GM12878 (cell line): ENCODE data around the gene SYNJ2. TPM values are rescaled to one million over a fixed set of nuclear protein-coding genes. Genes with fewer than 3 reads are reported as not detected.

ENCODE experiments used
- ATAC-seq: fragments of 200-7000 bp; cut with Tn5 transposase; 3 replicates; pipeline ENCODE4 v1.9.1; 2020; ENCODE audit warnings: mild to moderate bottlenecking, moderate library complexity
- BruUV-seq: library from RNA; stranded (reverse); fragments of 400-500 nt; replicated peaks from 2 replicates; lab custom pipeline; 2021; lab: Mats Ljungman, UMichigan
- CTCF ChIA-PET: fragments of 300-600 bp; sonication (Branson Sonifier 250); formaldehyde crosslinking; extraction: SDS; loops from one replicate; lab custom pipeline; 2021; ENCODE audit warnings: inconsistent platforms; lab: Yijun Ruan, JAX
- POLR2A ChIA-PET: fragments of 350-600 bp; formaldehyde crosslinking; extraction: SDS; loops from one replicate; lab custom pipeline; 2021; ENCODE audit warnings: inconsistent platforms; lab: Charles Lee
- RAD21 ChIA-PET: fragments of 300-600 bp; sonication (Branson Sonifier 250); formaldehyde crosslinking; loops from one replicate; lab custom pipeline; 2023; ENCODE audit warnings: antibody characterized with exemption; ENCODE audit not compliant: unreplicated experiment; lab: Charles Lee
- SMC1A ChIA-PET: fragments of 300-600 bp; sonication (Branson Sonifier 250); formaldehyde crosslinking; loops from one replicate; lab custom pipeline; 2023; ENCODE audit not compliant: unreplicated experiment, uncharacterized antibody; lab: Charles Lee
- DNase-seq: peaks from one replicate; pipeline ENCODE4 v3.0.0-alpha.2; 2011; ENCODE audit warnings: low read depth, low spot score
- FAIRE-seq: peaks from 3 replicates; lab custom pipeline; 2011; peaks lifted over from hg19 to GRCh38; lab: Jason Lieb, UNC
- H2AFZ ChIP-seq: 2 replicates; pipeline ENCODE4 v1.6.0; 2011; ENCODE audit warnings: low read depth, low read length, control low read depth; ENCODE audit not compliant: control insufficient read depth
- H3K27ac ChIP-seq: 2 replicates; pipeline ENCODE4 v1.5.1; 2011; ENCODE audit warnings: control low read depth; ENCODE audit not compliant: control insufficient read depth, insufficient read depth
- H3K27me3 ChIP-seq, 2 experiments: replicated peaks in 1 of 2; 2 replicates each; pipeline versions ENCODE4 v1.6.0 to v1.6.1; 2011; ENCODE audit warnings: low read length in 1 of 2; ENCODE audit not compliant: control insufficient read depth in 2 of 2, insufficient read depth in 2 of 2
- H3K36me3 ChIP-seq, 2 experiments: 2 replicates each; pipeline ENCODE4 v1.5.1; 2011; ENCODE audit warnings: low read length in 1 of 2; ENCODE audit not compliant: control insufficient read depth in 2 of 2, insufficient read depth in 2 of 2
- H3K4me1 ChIP-seq: 2 replicates; pipeline ENCODE4 v1.6.1; 2011; ENCODE audit warnings: mild to moderate bottlenecking, low read length, moderate library complexity, mixed read lengths; ENCODE audit not compliant: control insufficient read depth, insufficient read depth
- H3K4me2 ChIP-seq: 2 replicates; pipeline ENCODE4 v1.6.0; 2011; ENCODE audit warnings: control low read depth; ENCODE audit not compliant: control insufficient read depth, insufficient read depth
- H3K4me3 ChIP-seq: fragments of 200-600 bp; sonication (generic); 2 replicates; pipeline ENCODE4 v1.5.1; 2016
- H3K79me2 ChIP-seq: 2 replicates; pipeline ENCODE4 v1.6.0; 2011; ENCODE audit warnings: low read length; ENCODE audit not compliant: control insufficient read depth, insufficient read depth
- H3K9ac ChIP-seq: 2 replicates; pipeline ENCODE4 v1.8.0; 2011; ENCODE audit warnings: low read length, control low read depth, mixed read lengths; ENCODE audit not compliant: control insufficient read depth, insufficient read depth
- H3K9me3 ChIP-seq: replicated peaks from 3 replicates; pipeline ENCODE4 v1.5.1; 2011; ENCODE audit warnings: mild to moderate bottlenecking, low read length; ENCODE audit not compliant: control insufficient read depth, insufficient read depth
- H4K20me1 ChIP-seq: 2 replicates; pipeline ENCODE4 v1.6.0; 2011; ENCODE audit not compliant: control insufficient read depth, insufficient read depth
- CBX5 ChIP-seq: sonication (generic); IDR thresholded peaks from 2 replicates; pipeline ENCODE4 v1.6.1; 2016; ENCODE audit warnings: low read depth, moderate library complexity, mild to moderate bottlenecking, inconsistent platforms
- CHD1 ChIP-seq: IDR thresholded peaks from 2 replicates; pipeline ENCODE4 v1.6.1; 2012; ENCODE audit warnings: low read depth, low read length, improper control_type of control experiment
- EZH2 ChIP-seq: IDR thresholded peaks from 2 replicates; pipeline ENCODE4 v1.6.1; 2012; ENCODE audit warnings: low read depth, mild to moderate bottlenecking, control low read depth, inconsistent platforms, low read length, borderline replicate concordance; ENCODE audit not compliant: control insufficient read depth
- MYC ChIP-seq: IDR thresholded peaks from 2 replicates; pipeline ENCODE4 v1.6.1; 2011; ENCODE audit warnings: mild to moderate bottlenecking, low read length, moderate library complexity, inconsistent platforms; ENCODE audit not compliant: insufficient read depth, insufficient replicate concordance, insufficient read length, severe bottlenecking
- NR2C1 ChIP-seq: fragments of 450-650 bp; IDR thresholded peaks from 2 replicates; pipeline ENCODE4 v1.6.1; 2017; ENCODE audit warnings: antibody characterized with exemption, mild to moderate bottlenecking, moderate library complexity
- NR2F1 ChIP-seq: fragments of 450-650 bp; conservative IDR thresholded peaks from 2 replicates; pipeline ENCODE4 v1.6.1; 2017; ENCODE audit warnings: mild to moderate bottlenecking
- PAX8 ChIP-seq: fragments of 450-650 bp; IDR thresholded peaks from 2 replicates; pipeline ENCODE4 v1.6.1; 2017; ENCODE audit warnings: mild to moderate bottlenecking, moderate library complexity
- RB1 ChIP-seq: fragments of 450-650 bp; formaldehyde crosslinking; IDR thresholded peaks from 2 replicates; pipeline ENCODE4 v1.6.1; 2017; ENCODE audit warnings: mild to moderate bottlenecking, borderline replicate concordance
- RFX5 ChIP-seq: IDR thresholded peaks from 2 replicates; pipeline ENCODE4 v1.6.1; 2011; ENCODE audit warnings: low read depth, low read length, improper control_type of control experiment
- STAT1 ChIP-seq: fragments of 450-650 bp; conservative IDR thresholded peaks from 2 replicates; pipeline ENCODE4 v1.6.1; 2014; ENCODE audit warnings: antibody characterized with exemption, mild to moderate bottlenecking
- TCF12 ChIP-seq: IDR thresholded peaks from 2 replicates; pipeline ENCODE4 v1.6.1; 2011; ENCODE audit warnings: low read depth, mild to moderate bottlenecking, low read length
- in situ Hi-C: fragments of 300-500 bp; cut with MboI; formaldehyde crosslinking; loops from 9 replicates; pipeline ENCODE4 v1.14.3; 2018; ENCODE audit warnings: mixed read lengths
- intact Hi-C: fragments of 100-400 bp; cut with micrococcal nuclease; formaldehyde crosslinking; loops from one replicate; pipeline ENCODE4 v1.14.2; 2022; ENCODE audit not compliant: unreplicated experiment
- polyA plus RNA-seq, 11 experiments: library from polyadenylated mRNA; depleted of rRNA in 4 of 11; unstranded in 6 of 11; stranded (reverse) in 5 of 11; fragments of >200 nt; fragmentation: Nextera tagmentation in 4 of 11; fragmentation: Illumina TruSeq in 1 of 11; extraction: Ambion mirVana in 4 of 11; extraction: Trizol in 1 of 11; gene quantifications; 1 replicate in 1 of 11; 2 replicates in 10 of 11; pipeline versions ENCODE4 v1.2.1 to v1.2.3, GENCODE V29; 2011 to 2016; ENCODE audit warnings: inconsistent platforms in 2 of 11, missing spikeins in 2 of 11, low read depth in 1 of 11
- total RNA-seq, 4 experiments: library from RNA; depleted of rRNA in 3 of 4; stranded (reverse); fragments of >200 nt in 3 of 4; fragmentation: Illumina TruSeq in 1 of 4; extraction: Trizol in 1 of 4; gene quantifications; 2 replicates each; pipeline versions ENCODE4 v1.2.1 to v1.2.3, GENCODE V29; 2013 to 2021

Gene SYNJ2
- total and polyA plus RNA-seq, 10 of the 15 experiments (the other 5 are each of a cell fraction or from before 2014, with no cell fraction given): 0.11 to 1.8 (median 0.57) TPM

DNA sequence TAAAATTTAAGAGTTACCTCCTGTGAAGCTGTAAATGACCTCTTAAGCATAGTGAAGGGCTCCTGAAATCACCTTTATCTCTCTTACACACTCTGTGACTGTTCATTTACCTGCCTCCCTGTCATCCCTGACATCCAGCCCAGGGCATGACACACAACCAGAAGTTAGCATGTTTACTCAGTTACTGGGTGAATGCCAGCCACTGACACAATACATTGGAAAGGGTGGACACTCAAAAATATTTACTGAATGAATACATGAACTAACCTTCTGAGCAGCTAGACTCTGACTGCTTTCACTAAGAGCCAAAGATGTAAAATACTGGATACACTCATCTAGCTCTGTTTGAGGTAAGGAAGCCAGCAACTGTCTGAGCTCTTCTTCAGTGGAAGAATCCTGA lies 161.1 kb downstream of the SYNJ2 start:
- TF ChIP-seq CHD1 (no peak), CBX5 (no peak), PAX8 (no peak), TCF12 (no peak), RFX5 (no peak), EZH2 (no peak), STAT1 (no peak), NR2C1 (no peak), RB1 (no peak), NR2F1 (no peak), MYC (no peak)
- RAD21 ChIA-PET: no interaction called here

More for the DNA sequence above, 161.1 kb downstream of the SYNJ2 start:
- in situ Hi-C loops: no loop called here
- Histone ChIP-seq H3K36me3 (no peaks in the 10 kb centered on the region; a peak in 1 of 4 replicates), H3K79me2 (no peaks in the 10 kb centered on the region), H4K20me1 (no peaks in the 10 kb centered on the region), H3K4me3 (no peak overlapping the region), H2AFZ (no peak overlapping the region), H3K4me1 (no peaks in the 10 kb centered on the region), H3K27me3 (no peaks in the 10 kb centered on the region), H3K4me2 (no peak overlapping the region), H3K9ac (no peak overlapping the region), H3K9me3 (no peaks in the 10 kb centered on the region), H3K27ac (no peak overlapping the region)
- ChIA-PET SMC1A (interaction anchor here (1.1 kb wide), 1 partner anchor 24 kb away, joined by 3 read pairs; no protein-coding TSS in a partner anchor), POLR2A (no interaction called here), CTCF (interaction anchor here (0.7 to 3.0 kb wide), 7 partner anchors 9 to 970 kb away, joined by 3 to 16 read pairs (median 3); no protein-coding TSS in a partner anchor)
- no TSS peak for BruUV-seq
- DNase-seq (no peak), ATAC-seq (no peak), FAIRE-seq (no peak)
- intact Hi-C loops: no loop called here
